ENCODE measurements around the gene COLQ.
"Not testable (repeated sequence)": the region's sequence is repeated elsewhere in the genome, so short reads cannot be mapped to it uniquely, and the experiment has no call there.

DNA sequence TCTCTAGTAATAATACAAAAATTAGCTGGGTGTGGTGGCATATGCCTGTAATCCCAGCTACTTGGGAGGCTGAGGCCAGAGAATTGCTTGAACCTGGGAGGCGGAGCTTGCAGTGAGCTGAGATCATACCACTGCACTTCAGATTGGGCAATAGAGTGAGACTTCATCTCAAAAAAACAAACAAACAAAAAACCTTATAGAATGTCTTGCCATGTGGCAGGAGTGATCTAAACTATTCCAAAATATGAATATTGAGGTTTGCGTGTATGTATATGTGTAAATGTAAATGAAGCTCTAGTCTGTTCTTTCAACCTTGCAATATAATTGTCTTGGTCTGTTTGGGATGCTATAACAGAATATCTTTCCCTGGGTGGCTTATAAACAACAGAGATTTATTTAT lies 11.1 kb upstream of the COLQ start:
- TF ChIP-seq, protein P1, sequence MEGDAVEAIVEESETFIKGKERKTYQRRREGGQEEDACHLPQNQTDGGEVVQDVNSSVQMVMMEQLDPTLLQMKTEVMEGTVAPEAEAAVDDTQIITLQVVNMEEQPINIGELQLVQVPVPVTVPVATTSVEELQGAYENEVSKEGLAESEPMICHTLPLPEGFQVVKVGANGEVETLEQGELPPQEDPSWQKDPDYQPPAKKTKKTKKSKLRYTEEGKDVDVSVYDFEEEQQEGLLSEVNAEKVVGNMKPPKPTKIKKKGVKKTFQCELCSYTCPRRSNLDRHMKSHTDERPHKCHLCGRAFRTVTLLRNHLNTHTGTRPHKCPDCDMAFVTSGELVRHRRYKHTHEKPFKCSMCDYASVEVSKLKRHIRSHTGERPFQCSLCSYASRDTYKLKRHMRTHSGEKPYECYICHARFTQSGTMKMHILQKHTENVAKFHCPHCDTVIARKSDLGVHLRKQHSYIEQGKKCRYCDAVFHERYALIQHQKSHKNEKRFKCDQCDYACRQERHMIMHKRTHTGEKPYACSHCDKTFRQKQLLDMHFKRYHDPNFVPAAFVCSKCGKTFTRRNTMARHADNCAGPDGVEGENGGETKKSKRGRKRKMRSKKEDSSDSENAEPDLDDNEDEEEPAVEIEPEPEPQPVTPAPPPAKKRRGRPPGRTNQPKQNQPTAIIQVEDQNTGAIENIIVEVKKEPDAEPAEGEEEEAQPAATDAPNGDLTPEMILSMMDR (IDR thresholded peaks at IDR 0.05 in 2 of 3, conservative IDR thresholded peaks at IDR 0.05 in 1 of 3; ENCODE audit: borderline replicate concordance in 1 of 3, insufficient read depth in 1 of 3, low read depth in 2 of 3, low read length in 2 of 3), result not testable (repeated sequence)
- not testable (repeated sequence) for TF ChIP-seq EZH2 (IDR thresholded peaks at IDR 0.05); ZNF274 (IDR thresholded peaks at IDR 0.05; ENCODE audit: low read depth, low read length); SIN3A (IDR thresholded peaks at IDR 0.05; ENCODE audit: low read depth); POLR2AphosphoS5 (IDR thresholded peaks at IDR 0.05; ENCODE audit: low read depth, low read length); EZH2phosphoT487 (IDR thresholded peaks at IDR 0.05; ENCODE audit: borderline replicate concordance); JUND (IDR thresholded peaks at IDR 0.05); POLR2A (IDR thresholded peaks at IDR 0.05; ENCODE audit: borderline replicate concordance, extremely low read depth, insufficient read depth, insufficient read length)
- TF ChIP-seq, protein P2, sequence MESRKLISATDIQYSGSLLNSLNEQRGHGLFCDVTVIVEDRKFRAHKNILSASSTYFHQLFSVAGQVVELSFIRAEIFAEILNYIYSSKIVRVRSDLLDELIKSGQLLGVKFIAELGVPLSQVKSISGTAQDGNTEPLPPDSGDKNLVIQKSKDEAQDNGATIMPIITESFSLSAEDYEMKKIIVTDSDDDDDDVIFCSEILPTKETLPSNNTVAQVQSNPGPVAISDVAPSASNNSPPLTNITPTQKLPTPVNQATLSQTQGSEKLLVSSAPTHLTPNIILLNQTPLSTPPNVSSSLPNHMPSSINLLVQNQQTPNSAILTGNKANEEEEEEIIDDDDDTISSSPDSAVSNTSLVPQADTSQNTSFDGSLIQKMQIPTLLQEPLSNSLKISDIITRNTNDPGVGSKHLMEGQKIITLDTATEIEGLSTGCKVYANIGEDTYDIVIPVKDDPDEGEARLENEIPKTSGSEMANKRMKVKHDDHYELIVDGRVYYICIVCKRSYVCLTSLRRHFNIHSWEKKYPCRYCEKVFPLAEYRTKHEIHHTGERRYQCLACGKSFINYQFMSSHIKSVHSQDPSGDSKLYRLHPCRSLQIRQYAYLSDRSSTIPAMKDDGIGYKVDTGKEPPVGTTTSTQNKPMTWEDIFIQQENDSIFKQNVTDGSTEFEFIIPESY (IDR thresholded peaks at IDR 0.05; ENCODE audit: extremely low read depth, insufficient replicate concordance, low read length), result not testable (repeated sequence)
- TF ChIP-seq, protein P3, sequence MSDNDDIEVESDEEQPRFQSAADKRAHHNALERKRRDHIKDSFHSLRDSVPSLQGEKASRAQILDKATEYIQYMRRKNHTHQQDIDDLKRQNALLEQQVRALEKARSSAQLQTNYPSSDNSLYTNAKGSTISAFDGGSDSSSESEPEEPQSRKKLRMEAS (IDR thresholded peaks at IDR 0.05), result not testable (repeated sequence)
- TF ChIP-seq, protein P4, sequence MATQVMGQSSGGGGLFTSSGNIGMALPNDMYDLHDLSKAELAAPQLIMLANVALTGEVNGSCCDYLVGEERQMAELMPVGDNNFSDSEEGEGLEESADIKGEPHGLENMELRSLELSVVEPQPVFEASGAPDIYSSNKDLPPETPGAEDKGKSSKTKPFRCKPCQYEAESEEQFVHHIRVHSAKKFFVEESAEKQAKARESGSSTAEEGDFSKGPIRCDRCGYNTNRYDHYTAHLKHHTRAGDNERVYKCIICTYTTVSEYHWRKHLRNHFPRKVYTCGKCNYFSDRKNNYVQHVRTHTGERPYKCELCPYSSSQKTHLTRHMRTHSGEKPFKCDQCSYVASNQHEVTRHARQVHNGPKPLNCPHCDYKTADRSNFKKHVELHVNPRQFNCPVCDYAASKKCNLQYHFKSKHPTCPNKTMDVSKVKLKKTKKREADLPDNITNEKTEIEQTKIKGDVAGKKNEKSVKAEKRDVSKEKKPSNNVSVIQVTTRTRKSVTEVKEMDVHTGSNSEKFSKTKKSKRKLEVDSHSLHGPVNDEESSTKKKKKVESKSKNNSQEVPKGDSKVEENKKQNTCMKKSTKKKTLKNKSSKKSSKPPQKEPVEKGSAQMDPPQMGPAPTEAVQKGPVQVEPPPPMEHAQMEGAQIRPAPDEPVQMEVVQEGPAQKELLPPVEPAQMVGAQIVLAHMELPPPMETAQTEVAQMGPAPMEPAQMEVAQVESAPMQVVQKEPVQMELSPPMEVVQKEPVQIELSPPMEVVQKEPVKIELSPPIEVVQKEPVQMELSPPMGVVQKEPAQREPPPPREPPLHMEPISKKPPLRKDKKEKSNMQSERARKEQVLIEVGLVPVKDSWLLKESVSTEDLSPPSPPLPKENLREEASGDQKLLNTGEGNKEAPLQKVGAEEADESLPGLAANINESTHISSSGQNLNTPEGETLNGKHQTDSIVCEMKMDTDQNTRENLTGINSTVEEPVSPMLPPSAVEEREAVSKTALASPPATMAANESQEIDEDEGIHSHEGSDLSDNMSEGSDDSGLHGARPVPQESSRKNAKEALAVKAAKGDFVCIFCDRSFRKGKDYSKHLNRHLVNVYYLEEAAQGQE (IDR thresholded peaks at IDR 0.05; ENCODE audit: low read depth), result not testable (repeated sequence)
